Stimulated activated CD4-positive, alpha-beta T cell treated with anti-CD3 and anti-CD28 coated beads, Interleukin-4, amount 100 ng/mL, for 1 hour (primary cell): Measurements from ENCODE around the gene OGFOD1.
"Not testable (repeated sequence)": the region's sequence is repeated elsewhere in the genome, so short reads cannot be mapped to it uniquely, and the experiment has no call there.

Experiments used
- DNase-seq: peaks from one replicate; pipeline ENCODE4 v3.0.0-alpha.2; 2020

Gene OGFOD1

DNA sequence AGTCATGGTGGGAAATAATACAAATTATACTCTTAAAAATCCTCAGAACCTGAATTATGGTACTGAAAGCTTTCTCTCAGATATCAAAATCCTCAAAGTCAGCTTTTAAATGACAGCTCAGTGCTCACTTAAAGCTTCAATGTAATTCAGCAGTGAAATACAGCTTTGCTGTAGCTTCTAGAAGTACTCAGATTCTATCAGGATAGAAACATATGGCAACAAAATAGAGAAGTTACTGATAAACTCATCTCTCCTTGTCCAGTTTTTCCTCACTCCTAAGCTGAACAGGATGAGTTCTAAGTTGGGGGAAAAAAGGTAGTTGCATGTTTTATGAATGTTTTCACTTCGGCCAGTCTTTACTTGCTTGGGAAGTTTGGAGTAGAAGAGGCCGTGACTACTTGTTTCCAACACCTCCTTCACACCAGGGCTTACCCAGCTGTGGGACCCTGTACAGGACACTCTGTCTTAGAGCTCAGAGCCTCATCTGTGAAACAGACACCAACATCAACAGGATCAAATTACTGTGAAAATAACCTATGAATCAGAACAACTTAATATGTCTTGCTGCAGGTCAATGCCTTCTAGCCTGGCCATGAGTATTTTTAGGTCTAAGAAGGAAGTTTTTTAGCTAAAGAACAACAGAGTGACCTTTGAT, 30.2 kb downstream of the OGFOD1 start:
- no peak for DNase-seq

GRCh38 chr16:56482683-56483236, 31.4 kb downstream of the OGFOD1 start:
- DNase-seq: no peak

DNA sequence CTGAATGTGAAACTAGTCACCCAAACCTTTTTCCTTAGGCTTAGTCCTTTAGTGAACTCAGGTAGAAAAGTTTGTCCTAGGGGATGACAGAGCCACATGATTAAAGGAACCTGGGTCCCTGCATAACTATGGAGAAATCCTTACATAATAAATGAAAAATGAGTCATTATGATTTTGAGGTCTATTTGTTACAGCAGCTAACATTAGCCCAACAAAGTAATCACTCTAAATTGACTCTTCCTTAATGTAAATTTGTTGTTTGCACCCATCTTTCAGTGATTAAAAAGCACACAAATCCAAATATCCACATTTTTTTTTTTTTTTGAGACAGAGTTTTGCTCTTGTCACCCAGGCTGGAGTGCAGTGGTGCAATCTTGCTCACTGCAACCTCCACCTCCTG, 32.0 kb downstream of the OGFOD1 start:
- no peak for DNase-seq

DNA sequence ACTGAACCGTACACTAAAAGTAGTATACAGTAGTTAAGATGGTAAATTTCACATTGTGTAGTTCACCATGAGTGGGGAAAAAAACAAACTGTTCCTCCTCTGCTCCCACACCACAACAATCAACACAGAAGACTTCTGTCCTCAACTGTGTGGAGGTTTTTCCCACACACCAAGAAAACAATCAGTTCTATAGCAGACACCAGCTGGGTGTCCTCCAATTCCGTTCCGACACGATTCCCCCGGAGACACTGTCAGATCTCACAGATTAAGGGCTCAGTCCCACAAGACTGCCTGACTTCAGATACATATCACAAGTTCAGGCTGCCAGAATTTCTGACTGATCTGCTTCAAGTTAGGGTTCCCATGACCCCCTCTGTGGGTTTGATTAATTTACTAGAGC, 36.7 kb downstream of the OGFOD1 start:
- DNase-seq: no peak

DNA sequence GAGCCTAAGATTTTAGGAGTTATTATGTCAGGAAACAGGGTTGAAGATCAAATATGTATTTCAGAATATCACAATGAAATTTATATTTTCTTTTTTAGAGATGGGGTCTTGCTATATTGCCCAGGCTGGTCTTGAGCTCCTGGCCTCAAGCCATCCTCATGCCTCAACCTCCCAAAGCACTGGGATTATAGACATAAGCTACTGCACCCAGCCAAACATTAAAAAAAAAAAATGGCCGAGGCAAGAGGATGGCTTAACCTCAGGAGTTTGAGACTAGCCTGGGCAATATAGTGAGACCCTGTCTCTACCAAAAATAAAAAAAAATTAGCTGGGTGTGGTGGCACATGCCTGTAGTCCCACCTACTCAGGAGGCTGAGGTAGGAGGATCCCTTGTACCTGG, 37.5 kb downstream of the OGFOD1 start:
- not testable (repeated sequence) for DNase-seq

- no peak for DNase-seq
Measured at GRCh38 chr16:56491657-56492261, 40.4 kb downstream of the OGFOD1 start.

DNA sequence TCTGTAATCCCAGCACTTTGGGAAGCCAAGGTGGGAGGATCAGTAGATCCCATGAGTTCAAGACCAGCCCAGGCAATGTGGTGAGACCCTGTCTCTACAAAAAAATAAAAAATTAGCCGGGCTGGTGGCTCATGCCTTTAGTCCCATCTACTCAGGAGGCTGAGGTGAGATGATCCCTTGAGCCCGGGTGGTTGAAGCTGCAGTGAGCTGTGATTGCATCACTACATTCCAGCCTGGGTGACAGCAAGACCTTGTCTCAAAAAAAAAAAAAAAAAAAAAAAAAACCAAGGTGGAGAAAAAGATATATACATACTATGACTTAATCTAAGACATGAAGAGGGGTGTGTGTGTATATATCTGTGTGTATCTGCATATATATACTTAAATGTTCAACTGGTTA, 41.8 kb downstream of the OGFOD1 start:
- DNase-seq: no peak

GRCh38 chr16:56493815-56494214, 42.5 kb downstream of the OGFOD1 start:
- DNase-seq: no peak

GRCh38 chr16:56505181-56505580, 53.8 kb downstream of the OGFOD1 start:
- no peak for DNase-seq

- DNase-seq: no peak
Measured at GRCh38 chr16:56506941-56507340, 55.6 kb downstream of the OGFOD1 start.

DNA sequence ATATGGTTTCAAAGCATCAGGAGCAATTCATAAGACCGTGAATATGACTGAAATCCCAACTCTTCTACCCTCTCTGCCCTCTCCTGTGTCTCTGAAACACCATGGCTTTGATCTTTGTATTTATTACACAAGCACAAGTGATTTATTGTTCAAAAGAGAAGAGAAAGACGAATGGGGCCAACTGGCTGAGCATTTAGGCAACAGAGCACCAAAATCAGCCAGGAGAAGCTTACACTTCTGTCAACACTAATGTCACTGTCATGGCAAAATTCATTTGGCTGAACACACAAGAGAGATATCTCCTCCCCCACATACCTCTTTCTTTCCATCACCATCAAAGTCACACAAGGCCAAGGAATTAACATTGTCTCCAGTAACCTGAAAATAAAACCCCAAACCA, 59.2 kb downstream of the OGFOD1 start:
- DNase-seq: no peak

GRCh38 chr16:56512025-56512424, 60.7 kb downstream of the OGFOD1 start:
- no peak for DNase-seq

DNA sequence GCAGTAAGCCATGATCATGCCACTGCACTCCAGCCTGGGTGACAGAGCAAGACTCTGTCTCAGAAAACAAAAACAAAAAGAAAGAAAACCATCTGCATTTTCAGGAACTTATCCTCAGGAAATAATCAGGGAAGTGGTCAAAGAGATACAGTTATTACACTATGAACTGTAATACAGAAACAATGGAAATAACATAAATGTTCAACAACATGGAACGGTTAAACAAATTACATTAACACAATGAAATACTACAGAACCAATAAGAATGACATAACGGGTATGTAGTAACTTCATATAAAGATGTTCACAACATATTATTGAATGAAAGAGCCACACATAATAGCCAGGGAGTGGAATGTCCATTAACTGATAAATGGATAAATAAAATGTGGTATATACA, 61.7 kb downstream of the OGFOD1 start:
- DNase-seq: no peak

- peak; percentile 35 for DNase-seq
Measured at GRCh38 chr16:56513972-56514371, 62.6 kb downstream of the OGFOD1 start.

DNA sequence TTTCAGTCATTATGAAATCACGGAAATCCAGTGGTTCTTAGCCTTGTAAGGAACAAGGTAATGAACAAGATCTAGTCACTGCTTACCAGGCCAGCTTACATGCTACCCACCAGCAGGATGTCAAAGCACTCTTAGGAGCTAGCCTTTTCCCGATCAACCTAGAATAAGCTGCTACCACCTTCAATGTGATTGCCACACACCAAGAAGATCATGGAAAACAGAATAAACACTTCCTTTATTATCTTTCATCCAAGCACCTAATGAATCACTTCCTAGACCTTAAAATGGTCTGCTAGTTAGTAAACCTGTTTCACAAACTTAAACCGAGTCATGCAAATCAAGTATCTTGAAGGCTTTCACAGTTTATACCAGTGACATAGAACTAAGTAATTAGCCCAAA, 63.5 kb downstream of the OGFOD1 start:
- no peak for DNase-seq

DNA sequence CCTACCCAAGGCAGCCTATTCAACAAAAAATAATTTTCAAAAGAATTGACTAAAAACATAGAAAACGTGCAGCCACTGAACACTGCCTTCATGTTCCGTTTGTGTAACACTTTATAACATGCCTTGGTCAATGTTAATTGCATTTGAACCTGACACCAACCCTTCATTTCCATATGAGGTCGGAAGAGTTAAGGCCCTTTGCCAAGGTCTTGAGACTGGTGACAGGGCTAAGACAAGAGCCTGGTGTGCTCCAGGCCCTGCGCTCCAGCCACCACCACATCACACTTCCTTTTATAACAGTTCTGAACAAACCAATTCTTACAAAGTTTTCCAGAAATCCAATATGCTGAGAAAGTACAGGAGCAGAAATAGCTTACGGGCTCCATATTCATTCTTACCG, 64.3 kb downstream of the OGFOD1 start:
- DNase-seq: no peak

- no peak for DNase-seq
Measured at GRCh38 chr16:56517206-56517605, 65.9 kb downstream of the OGFOD1 start.

DNA sequence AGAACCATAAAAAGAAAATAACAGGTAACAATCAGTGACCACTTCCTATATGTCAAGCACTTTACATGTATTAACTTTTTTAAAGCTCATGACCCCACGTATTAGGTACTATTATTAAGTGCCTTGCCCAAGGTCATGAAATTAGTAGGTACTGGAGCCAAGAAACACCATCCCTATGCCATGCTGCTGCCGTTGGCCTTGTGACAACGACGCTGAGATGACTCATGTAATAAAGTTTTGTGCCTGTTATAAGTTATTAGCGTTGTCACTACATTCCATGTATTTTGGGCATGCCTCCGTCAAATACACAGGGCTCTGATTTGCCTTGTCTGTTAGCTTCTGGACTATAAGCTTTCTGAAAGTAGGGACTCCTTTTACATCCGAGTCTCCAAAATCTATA, 67.1 kb downstream of the OGFOD1 start:
- DNase-seq: no peak

GRCh38 chr16:56519459-56520250, 68.3 kb downstream of the OGFOD1 start, which contains the start of gene BBS2:
BBS2 (minus strand) TSS chr16:56520024; CDS start chr16:56519862, 162 bp downstream.
- DNase-seq: peak; percentile 94

DNA sequence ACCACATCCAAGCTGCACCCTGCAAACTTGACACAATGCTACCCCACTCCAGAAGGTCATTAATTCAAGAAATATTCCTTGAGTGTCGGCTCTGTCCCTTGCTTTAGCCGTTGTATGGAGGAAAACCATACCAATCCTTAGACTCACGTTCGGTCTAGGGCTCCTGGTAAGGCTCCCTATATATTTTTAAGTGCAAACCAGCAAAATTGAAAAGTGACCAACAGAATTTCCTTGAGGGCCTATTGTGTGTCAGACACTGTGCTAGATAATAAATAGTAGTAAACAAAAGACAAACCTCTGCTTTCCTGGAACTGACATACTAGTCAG, 68.9 kb downstream of the OGFOD1 start:
- DNase-seq: no peak

- no peak for DNase-seq
Measured at GRCh38 chr16:56525236-56525635, 73.9 kb downstream of the OGFOD1 start.
